K562 treated with DMSO at 1 percent for 24 hours (cell line): ENCODE measurements around the gene EBLN2. TPM values are rescaled to one million over a fixed set of nuclear protein-coding genes. Genes with fewer than 3 reads are reported as not detected.

ENCODE experiments used
- total RNA-seq: library from RNA; unstranded; fragments of 300-600 nt; gene quantifications from 2 replicates; pipeline ENCODE4 v1.2.3, GENCODE V29; 2022; ENCODE audit warnings: low read depth; ENCODE audit not compliant: insufficient read depth

EBLN2 gene
- total RNA-seq, result 0.38 TPM in 1 of 2 replicates, not detected in the other

GRCh38 chr3:73061416-73061815 lies at the start of gene EBLN2:
Gene EBLN2 (plus strand): TSS chr3:73061659. CDS start chr3:73062082, 423 bp downstream.

Other genes with a start within 250 kb of the EBLN2 start
- 4.6 and 6.4 TPM in 2 replicates for gene SHQ1, start 213.2 kb upstream of the EBLN2 start, total RNA-seq
- gene GXYLT2, start 173.6 kb upstream of the EBLN2 start, total RNA-seq, result 2.7 and 3.9 TPM in 2 replicates
- gene PPP4R2, start 64.8 kb upstream of the EBLN2 start, total RNA-seq, result 8.8 and 11.6 TPM in 2 replicates